Liver (tissue), 9 donors: ENCODE results near the gene RAB32. TPM values are rescaled to one million over a fixed set of nuclear protein-coding genes. Genes with fewer than 3 reads are reported as not detected.

Experiments used
- DNase-seq: peaks from one replicate; pipeline ENCODE4 v3.0.0-alpha.2; 2017; ENCODE audit warnings: low spot score
- H3K27ac ChIP-seq, 2 donors: one replicate each; pipeline ENCODE4 v1.7.0; 2013; ENCODE audit warnings: inconsistent platforms in 2 of 2, low read length in 2 of 2, control low read depth in 1 of 2, low read depth in 1 of 2, mild to moderate bottlenecking in 1 of 2
- H3K27me3 ChIP-seq, 4 donors: one replicate each; pipeline versions ENCODE4 v1.6.1 to v1.7.0; 2013; ENCODE audit warnings: low read length in 3 of 4, inconsistent platforms in 1 of 4, mild to moderate bottlenecking in 1 of 4, moderate library complexity in 1 of 4; ENCODE audit not compliant: control insufficient read depth in 4 of 4, insufficient read depth in 4 of 4
- H3K36me3 ChIP-seq, 4 donors: one replicate each; pipeline versions ENCODE4 v1.6.1 to v1.7.0; 2013; ENCODE audit warnings: low read length in 3 of 4, mild to moderate bottlenecking in 3 of 4, low read depth in 1 of 4, moderate library complexity in 1 of 4; ENCODE audit not compliant: control insufficient read depth in 4 of 4, insufficient read depth in 3 of 4
- H3K4me1 ChIP-seq, 4 donors: one replicate each; pipeline versions ENCODE4 v1.6.1 to v1.7.0; 2013; ENCODE audit warnings: low read length in 3 of 4, mild to moderate bottlenecking in 3 of 4, moderate library complexity in 1 of 4; ENCODE audit not compliant: control insufficient read depth in 4 of 4, insufficient read depth in 4 of 4
- H3K4me3 ChIP-seq, 3 donors: one replicate each; pipeline versions ENCODE4 v1.6.1 to v1.7.0; 2013; ENCODE audit warnings: low read length in 3 of 3, control low read depth in 1 of 3, low read depth in 1 of 3, mild to moderate bottlenecking in 1 of 3
- H3K9ac ChIP-seq, 2 donors: one replicate each; pipeline ENCODE4 v1.7.0; 2013; ENCODE audit warnings: low read length in 2 of 2, mild to moderate bottlenecking in 2 of 2, moderate library complexity in 2 of 2, control low read depth in 1 of 2, low read depth in 1 of 2
- H3K9me3 ChIP-seq, 4 donors: one replicate each; pipeline versions ENCODE4 v1.6.1 to v1.7.0; 2013; ENCODE audit warnings: low read length in 3 of 4; ENCODE audit not compliant: control insufficient read depth in 4 of 4
- FOXA2 ChIP-seq: IDR thresholded peaks from 2 replicates; pipeline ENCODE4 v1.6.1; 2016; ENCODE audit warnings: antibody characterized with exemption
- HNF4A ChIP-seq, 2 donors: conservative IDR thresholded peaks; 2 replicates each; pipeline ENCODE4 v1.6.1; 2016; ENCODE audit warnings: antibody characterized with exemption in 2 of 2, mild to moderate bottlenecking in 2 of 2
- JUND ChIP-seq, 2 donors: IDR thresholded peaks; 2 replicates each; pipeline ENCODE4 v1.6.1; 2016; ENCODE audit warnings: antibody characterized with exemption in 2 of 2
- MAX ChIP-seq: IDR thresholded peaks from 2 replicates; pipeline ENCODE4 v1.6.1; 2016; ENCODE audit warnings: antibody characterized with exemption
- SP1 ChIP-seq: IDR thresholded peaks from 2 replicates; pipeline ENCODE4 v1.6.1; 2018; ENCODE audit warnings: antibody characterized with exemption, mild to moderate bottlenecking
- YY1 ChIP-seq: IDR thresholded peaks from 2 replicates; pipeline ENCODE4 v1.6.1; 2016; ENCODE audit warnings: antibody characterized with exemption, mild to moderate bottlenecking
- WGBS: extraction: QIAGEN DNeasy Blood & Tissue Kit; methylation state at CpG from one replicate; pipeline ENCODE4 v1.1.7; 2013; 5-methylcytosine and 5-hydroxymethylcytosine counted together
- polyA plus RNA-seq, 2 donors: library from polyadenylated mRNA; stranded (reverse) in 1 of 2; unstranded in 1 of 2; fragments of 200-250 nt in 1 of 2; fragments of >200 nt in 1 of 2; fragmentation: Nextera tagmentation in 1 of 2; extraction: Ambion mirVana in 1 of 2; gene quantifications; one replicate each; pipeline versions ENCODE4 v1.2.1 to v1.2.3, GENCODE V29; 2013 to 2015
- total RNA-seq, 2 donors: library from RNA; depleted of rRNA; stranded (reverse); fragments of >200 nt; gene quantifications; one replicate each; pipeline ENCODE4 v1.2.3, GENCODE V29; 2014
- donor health status: healthy.
- donor health status: healthy.
- donor health status: healthy.
- donor health status: healthy.
- donor health status: healthy.

The RAB32 gene
- total and polyA plus RNA-seq, 4 donors: 13.6 to 49.9 (median 31.1) TPM

DNA sequence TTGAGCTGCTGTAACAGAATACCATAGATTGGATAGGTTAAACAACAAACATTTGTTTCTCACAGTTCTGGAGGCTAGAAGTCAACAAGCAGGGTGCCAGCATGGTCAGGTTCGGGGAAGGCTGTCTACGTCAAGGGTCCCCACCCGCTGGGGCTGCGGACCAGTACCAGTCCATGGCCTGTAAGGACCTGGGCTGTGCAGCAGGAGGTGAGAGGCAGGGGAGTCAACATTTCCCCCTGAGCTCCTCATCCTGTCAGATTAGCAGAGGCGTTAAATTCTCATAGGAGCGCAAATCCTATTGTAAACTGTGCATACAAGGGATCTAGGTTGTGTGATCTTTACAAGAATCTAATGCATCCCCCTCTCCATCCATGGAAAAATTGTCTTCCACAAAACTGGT, 58.9 kb downstream of the RAB32 start:
- peaks cover 4 to 6% (median 4%) of the 10 kb centered on the region in 4 donors for H3K4me1 ChIP-seq
- WGBS: 46% methylated on average over 6 of the region's 6 CpGs
- H3K9me3 ChIP-seq: peaks cover 0 to 6% (median 2%) of the 10 kb centered on the region in 4 donors
- no peak overlapping the region for H3K9ac ChIP-seq
- no peaks in the 10 kb centered on the region for H3K36me3 ChIP-seq
- H3K4me3 ChIP-seq: no peak overlapping the region
- TF ChIP-seq SP1: no peak
- TF ChIP-seq YY1: no peak
- TF ChIP-seq FOXA2: no peak
- TF ChIP-seq JUND (IDR thresholded peaks at IDR 0.05): no peak
- TF ChIP-seq MAX: no peak
- TF ChIP-seq HNF4A (conservative IDR thresholded peaks at IDR 0.05): no peak
- peaks cover 0 to 3% (median 0%) of the 10 kb centered on the region in 4 donors for H3K27me3 ChIP-seq
- no peak overlapping the region for H3K27ac ChIP-seq
- no peak for DNase-seq

Other genes with a start within 250 kb of the RAB32 start
- gene ADGB, start 55.1 kb downstream of the RAB32 start, total RNA-seq: under 1 TPM in 1 of 2 donors, not detected in 1; 0.23 TPM
- not detected for gene ADGB, start 55.1 kb downstream of the RAB32 start, polyA plus RNA-seq